MM.1S (cell line): ENCODE data around the gene SFSWAP.

Experiments
- DNase-seq: peaks from one replicate; pipeline ENCODE4 v3.0.0-alpha.2; 2015
- H2AFZ ChIP-seq: fragments of 300-600 bp; sonication (generic); 2 replicates; pipeline ENCODE4 v1.6.0; 2016; ENCODE audit warnings: antibody characterized with exemption, low read length
- H3F3A ChIP-seq: fragments of 300-600 bp; sonication (generic); 2 replicates; pipeline ENCODE4 v1.6.1; 2016; ENCODE audit warnings: mild to moderate bottlenecking, antibody characterized with exemption, low read length, moderate library complexity, mixed read lengths; ENCODE audit not compliant: insufficient read depth
- H3K27ac ChIP-seq: fragments of 300-600 bp; sonication (generic); 2 replicates; pipeline ENCODE4 v1.5.1; 2016; ENCODE audit warnings: mild to moderate bottlenecking, low read length
- H3K27me3 ChIP-seq: fragments of 300-600 bp; sonication (generic); replicated peaks from 2 replicates; pipeline ENCODE4 v1.6.0; 2016; ENCODE audit warnings: low read length; ENCODE audit not compliant: insufficient read depth
- H3K36me3 ChIP-seq: fragments of 300-600 bp; sonication (generic); replicated peaks from 2 replicates; pipeline ENCODE4 v1.6.1; 2016; ENCODE audit warnings: mild to moderate bottlenecking, low read length, mixed read lengths; ENCODE audit not compliant: insufficient read depth
- H3K4me1 ChIP-seq: fragments of 300-600 bp; sonication (generic); 2 replicates; pipeline ENCODE4 v1.6.1; 2016; ENCODE audit warnings: low read length, mixed read lengths
- H3K4me2 ChIP-seq: fragments of 300-600 bp; sonication (generic); 2 replicates; pipeline ENCODE4 v1.6.0; 2016; ENCODE audit warnings: low read depth, low read length
- H3K4me3 ChIP-seq: fragments of 300-600 bp; sonication (generic); 2 replicates; pipeline ENCODE4 v1.5.1; 2016; ENCODE audit warnings: low read length, mixed read lengths
- H3K79me2 ChIP-seq: fragments of 300-600 bp; sonication (generic); 2 replicates; pipeline ENCODE4 v1.6.1; 2016; ENCODE audit warnings: mixed run types, low read length, mixed read lengths
- H3K9ac ChIP-seq: fragments of 300-600 bp; sonication (generic); 2 replicates; pipeline ENCODE4 v1.6.1; 2016; ENCODE audit warnings: low read length, mixed read lengths
- H3K9me2 ChIP-seq: fragments of 300-600 bp; sonication (generic); replicated peaks from 2 replicates; pipeline ENCODE4 v1.6.1; 2016; ENCODE audit warnings: mild to moderate bottlenecking, low read length, mixed read lengths; ENCODE audit not compliant: insufficient read depth
- H3K9me3 ChIP-seq: fragments of 300-600 bp; sonication (generic); replicated peaks from 2 replicates; pipeline ENCODE4 v1.6.1; 2016; ENCODE audit warnings: mild to moderate bottlenecking, low read length, mixed read lengths; ENCODE audit not compliant: insufficient read depth
- H4K20me1 ChIP-seq: fragments of 300-600 bp; sonication (generic); 2 replicates; pipeline ENCODE4 v1.6.1; 2016; ENCODE audit warnings: mild to moderate bottlenecking, low read length, moderate library complexity, mixed read lengths; ENCODE audit not compliant: insufficient read depth
- CTCF ChIP-seq: fragments of 300-600 bp; sonication (generic); IDR thresholded peaks from 2 replicates; pipeline ENCODE4 v1.5.1; 2016; ENCODE audit warnings: antibody characterized with exemption, low read length, mixed read lengths
- EZH2 ChIP-seq: fragments of 300-600 bp; sonication (generic); optimal IDR thresholded peaks from 2 replicates; pipeline ENCODE3; 2017; ENCODE audit warnings: low read depth, mild to moderate bottlenecking, antibody characterized with exemption, low read length, mixed read lengths
- EZH2phosphoT487 ChIP-seq: fragments of 300-600 bp; sonication (generic); IDR thresholded peaks from 2 replicates; pipeline ENCODE4 v1.6.1; 2018; ENCODE audit warnings: antibody characterized with exemption, low read length

Gene SFSWAP

GRCh38 chr12:131723532-131723931, 12.6 kb downstream of the SFSWAP start:
- no peaks in the 10 kb centered on the region for H3K9me2 ChIP-seq
- H3K79me2 ChIP-seq: peaks cover 6% of the 10 kb centered on the region
- no peak for DNase-seq
- TF ChIP-seq CTCF (no peak), EZH2phosphoT487 (no peak), EZH2 (no peak)
- H3K9ac ChIP-seq: no peak overlapping the region
- no peaks in the 10 kb centered on the region for H3F3A ChIP-seq
- H3K36me3 ChIP-seq: no peaks in the 10 kb centered on the region
- H3K27me3 ChIP-seq: no peaks in the 10 kb centered on the region
- no peak overlapping the region for H3K27ac ChIP-seq
- no peak overlapping the region for H2AFZ ChIP-seq
- no peaks in the 10 kb centered on the region for H3K9me3 ChIP-seq
- no peak overlapping the region for H3K4me2 ChIP-seq
- H3K4me3 ChIP-seq: no peak overlapping the region
- no peaks in the 10 kb centered on the region for H3K4me1 ChIP-seq
- H4K20me1 ChIP-seq: no peaks in the 10 kb centered on the region

- Histone ChIP-seq H3K4me3 (no peak overlapping the region), H3F3A (no peaks in the 10 kb centered on the region), H3K9ac (no peak overlapping the region), H3K4me2 (no peak overlapping the region), H4K20me1 (no peaks in the 10 kb centered on the region), H3K27me3 (no peaks in the 10 kb centered on the region), H3K4me1 (no peaks in the 10 kb centered on the region), H3K27ac (no peak overlapping the region), H3K79me2 (peaks cover 6% of the 10 kb centered on the region), H3K9me3 (no peaks in the 10 kb centered on the region), H3K9me2 (no peaks in the 10 kb centered on the region), H2AFZ (no peak overlapping the region), H3K36me3 (no peaks in the 10 kb centered on the region)
- no peak for DNase-seq
- TF ChIP-seq EZH2phosphoT487 (no peak), EZH2 (no peak), CTCF (no peak)
Observed at GRCh38 chr12:131724534-131724933, 13.6 kb downstream of the SFSWAP start.

- Histone ChIP-seq H3F3A (no peaks in the 10 kb centered on the region), H3K27ac (no peak overlapping the region), H3K4me1 (no peaks in the 10 kb centered on the region), H2AFZ (no peak overlapping the region), H3K9me2 (no peaks in the 10 kb centered on the region), H4K20me1 (no peaks in the 10 kb centered on the region), H3K79me2 (peaks cover 6% of the 10 kb centered on the region), H3K36me3 (no peaks in the 10 kb centered on the region), H3K9ac (no peak overlapping the region), H3K9me3 (no peaks in the 10 kb centered on the region), H3K4me3 (no peak overlapping the region), H3K4me2 (no peak overlapping the region), H3K27me3 (no peaks in the 10 kb centered on the region)
- TF ChIP-seq EZH2phosphoT487 (no peak), CTCF (no peak), EZH2 (no peak)
- no peak for DNase-seq
Observed at GRCh38 chr12:131725503-131725902, 14.6 kb downstream of the SFSWAP start.
